ENCODE data around the gene APOL2.

DNA sequence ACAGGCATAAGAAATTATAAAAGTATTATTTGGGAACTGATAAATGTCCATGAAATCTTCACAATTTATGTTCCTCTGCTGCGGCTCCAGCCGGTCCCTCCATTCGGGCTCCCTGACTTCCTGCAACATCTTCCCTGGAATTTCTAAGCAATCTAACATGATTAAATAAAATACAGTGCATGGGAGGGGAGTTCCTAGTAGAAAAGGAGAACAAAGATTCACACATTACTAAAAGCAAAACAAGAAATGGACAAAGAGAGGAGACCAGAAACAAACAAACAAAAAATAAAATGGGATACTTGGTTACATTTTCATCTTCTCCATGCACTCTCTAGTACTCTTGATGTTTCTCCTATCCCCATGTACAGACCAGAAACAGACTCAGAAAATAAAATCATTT, 29.1 kb downstream of the APOL2 start:
- TF ChIP-seq POLR2AphosphoS5 (IDR thresholded peaks at IDR 0.05) = no peak
- TF ChIP-seq, protein P1, sequence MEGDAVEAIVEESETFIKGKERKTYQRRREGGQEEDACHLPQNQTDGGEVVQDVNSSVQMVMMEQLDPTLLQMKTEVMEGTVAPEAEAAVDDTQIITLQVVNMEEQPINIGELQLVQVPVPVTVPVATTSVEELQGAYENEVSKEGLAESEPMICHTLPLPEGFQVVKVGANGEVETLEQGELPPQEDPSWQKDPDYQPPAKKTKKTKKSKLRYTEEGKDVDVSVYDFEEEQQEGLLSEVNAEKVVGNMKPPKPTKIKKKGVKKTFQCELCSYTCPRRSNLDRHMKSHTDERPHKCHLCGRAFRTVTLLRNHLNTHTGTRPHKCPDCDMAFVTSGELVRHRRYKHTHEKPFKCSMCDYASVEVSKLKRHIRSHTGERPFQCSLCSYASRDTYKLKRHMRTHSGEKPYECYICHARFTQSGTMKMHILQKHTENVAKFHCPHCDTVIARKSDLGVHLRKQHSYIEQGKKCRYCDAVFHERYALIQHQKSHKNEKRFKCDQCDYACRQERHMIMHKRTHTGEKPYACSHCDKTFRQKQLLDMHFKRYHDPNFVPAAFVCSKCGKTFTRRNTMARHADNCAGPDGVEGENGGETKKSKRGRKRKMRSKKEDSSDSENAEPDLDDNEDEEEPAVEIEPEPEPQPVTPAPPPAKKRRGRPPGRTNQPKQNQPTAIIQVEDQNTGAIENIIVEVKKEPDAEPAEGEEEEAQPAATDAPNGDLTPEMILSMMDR (IDR thresholded peaks at IDR 0.05) = no peak
- no peak for TF ChIP-seq POLR2A (IDR thresholded peaks at IDR 0.05)
- TF ChIP-seq EP300 (IDR thresholded peaks at IDR 0.05; ENCODE audit: low read depth) = no peak

Measured in transverse colon (tissue), 4 donors.